ENCODE results near the gene POLR1G. TPM values are rescaled to one million over a fixed set of nuclear protein-coding genes. Genes with fewer than 3 reads are reported as not detected.

Gene POLR1G
- total RNA-seq, 1 experiment from 2014 or later, result 43.4 TPM

DNA sequence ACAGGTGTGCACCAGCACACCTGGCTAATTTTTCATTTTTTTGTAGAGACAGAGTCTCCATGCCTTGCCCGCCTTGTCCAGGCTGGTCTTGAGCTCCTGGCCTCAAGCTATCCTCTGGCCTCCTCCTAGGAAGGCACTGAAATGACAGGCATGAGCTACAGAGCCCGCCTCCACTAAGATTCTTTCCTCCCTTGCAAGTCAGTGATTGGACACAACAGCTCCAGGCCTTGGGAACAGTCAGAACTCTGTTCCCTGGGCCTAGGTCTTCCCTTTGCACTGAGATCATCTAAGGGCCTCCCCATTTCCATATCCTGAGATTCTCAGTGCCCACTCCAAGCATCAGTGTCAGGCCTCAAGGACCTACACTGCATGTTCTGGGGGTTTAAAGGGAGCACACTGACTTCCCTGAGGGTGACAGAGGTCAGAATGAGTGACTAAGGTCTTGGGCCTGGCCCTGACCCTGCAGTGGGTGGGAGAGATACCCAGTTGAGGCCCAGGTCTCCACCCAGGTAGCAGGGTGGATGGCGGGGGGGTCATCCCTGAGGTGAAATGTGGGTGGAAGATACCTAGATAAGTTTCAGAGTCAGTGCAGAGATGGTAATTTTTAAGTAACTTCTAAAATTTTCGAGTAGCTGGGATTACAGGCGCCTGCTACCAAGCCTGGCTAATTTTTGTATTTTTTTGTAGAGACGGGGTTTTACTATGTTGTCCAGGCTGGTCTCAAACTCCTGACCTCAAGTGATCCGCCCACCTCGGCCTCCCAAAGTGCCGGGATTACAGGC is 34.6 kb downstream of the POLR1G start:
- no peak overlapping the region for H3K9ac ChIP-seq (ENCODE audit: extremely low read depth, insufficient read length, low read length)
- no peak overlapping the region for H2BK12ac ChIP-seq (ENCODE audit: insufficient read length, low read depth, low read length)
- peaks cover 5% of the 10 kb centered on the region; the same call in 1 of the 2 replicates for H3K27me3 Mint-ChIP-seq (ENCODE audit: low read depth)
- H3K56ac ChIP-seq (ENCODE audit: insufficient read length, low read depth, low read length), result no peak overlapping the region
- TF ChIP-seq CTCF (conservative IDR thresholded peaks at IDR 0.05), result no peak
- no peaks in the 10 kb centered on the region for H3K9me3 ChIP-seq (ENCODE audit: control insufficient read depth, low read depth, low read length)
- no peaks in the 10 kb centered on the region for H4K20me1 ChIP-seq (ENCODE audit: control insufficient read depth, insufficient read depth, insufficient read length)
- H3K23ac ChIP-seq (ENCODE audit: insufficient read length, low read depth, low read length), result no peak overlapping the region
- no peak overlapping the region for H2AFZ ChIP-seq (ENCODE audit: low read length)
- no peak overlapping the region for H4K5ac ChIP-seq (ENCODE audit: insufficient read length, low read depth, low read length)
- H3K79me2 ChIP-seq (ENCODE audit: insufficient read depth, low read length), result no peaks in the 10 kb centered on the region
- H2BK20ac ChIP-seq (ENCODE audit: low read depth, low read length, poor library complexity, severe bottlenecking), result no peak overlapping the region
- H3K4me1 Mint-ChIP-seq, result peaks cover 26 to 35% of the 10 kb centered on the region in 2 experiments
- no peak overlapping the region for H4K91ac ChIP-seq (ENCODE audit: insufficient read length, low read depth, low read length)
- H2BK120ac ChIP-seq (ENCODE audit: low read depth, low read length, poor library complexity, severe bottlenecking), result no peak overlapping the region
- H3K14ac ChIP-seq (ENCODE audit: insufficient read depth, low read length), result no peak overlapping the region
- H3K4ac ChIP-seq (ENCODE audit: low read depth, low read length), result no peak overlapping the region
- H3K27ac ChIP-seq (ENCODE audit: insufficient read length, low read depth, low read length), result no peak overlapping the region
- no peak overlapping the region for H2BK5ac ChIP-seq (ENCODE audit: insufficient read length, low read length)
- H2AK5ac ChIP-seq (ENCODE audit: insufficient read length, low read length), result no peak overlapping the region
- H2BK15ac ChIP-seq (ENCODE audit: low read depth, low read length), result no peak overlapping the region
- WGBS (ENCODE audit: extremely low coverage, insufficient read length, low lambda C conversion rate), result no CpG with 5 or more reads among the region's 9 CpGs
- H3K36me3 Mint-ChIP-seq (ENCODE audit: insufficient read depth in 1 of 3, low read depth in 3 of 3), result no peaks in the 10 kb centered on the region
- peaks cover 10% of the 10 kb centered on the region for H3K23me2 ChIP-seq (ENCODE audit: insufficient read length, low read depth, low read length, poor library complexity, severe bottlenecking)
- H3K4me1 ChIP-seq (ENCODE audit: insufficient read depth, low read length), result peaks cover 2% of the 10 kb centered on the region; the same call in 1 of the 2 replicates
- H3K4me3 Mint-ChIP-seq, result peak overlapping the region; percentile 67 to 81
- H3K18ac ChIP-seq (ENCODE audit: insufficient read length, low read depth, low read length), result no peak overlapping the region
- DNase-seq, result peak; percentile 72
- H3K79me1 ChIP-seq (ENCODE audit: insufficient read depth, low read depth, low read length, poor library complexity, severe bottlenecking), result no peaks in the 10 kb centered on the region
- H3K4me2 ChIP-seq (ENCODE audit: insufficient read depth, insufficient read length, low read length), result no peak overlapping the region
- no peaks in the 10 kb centered on the region for H3K27me3 ChIP-seq (ENCODE audit: insufficient read depth, low read length)
- H3K27ac Mint-ChIP-seq, result peak overlapping the region in 1 of 3 experiments; percentile 17; a peak in 1 of 7 replicates
- no peak overlapping the region for H4K8ac ChIP-seq (replicated peaks; ENCODE audit: insufficient read length, low read depth, low read length)
- peaks cover 0 to 4% of the 10 kb centered on the region in 2 experiments; a peak in 1 of 5 replicates for H3K9me3 Mint-ChIP-seq
- H3T11ph ChIP-seq (ENCODE audit: low read length), result no peak overlapping the region
